ENCODE data around the gene MYLK4. TPM values are rescaled to one million over a fixed set of nuclear protein-coding genes. Genes with fewer than 3 reads are reported as not detected.
A peak's percentile ranks its signal among the peaks of the same experiment; 100 is the strongest.

Gene MYLK4
- total RNA-seq, 1 experiment from 2014 or later: 0.93 TPM

DNA sequence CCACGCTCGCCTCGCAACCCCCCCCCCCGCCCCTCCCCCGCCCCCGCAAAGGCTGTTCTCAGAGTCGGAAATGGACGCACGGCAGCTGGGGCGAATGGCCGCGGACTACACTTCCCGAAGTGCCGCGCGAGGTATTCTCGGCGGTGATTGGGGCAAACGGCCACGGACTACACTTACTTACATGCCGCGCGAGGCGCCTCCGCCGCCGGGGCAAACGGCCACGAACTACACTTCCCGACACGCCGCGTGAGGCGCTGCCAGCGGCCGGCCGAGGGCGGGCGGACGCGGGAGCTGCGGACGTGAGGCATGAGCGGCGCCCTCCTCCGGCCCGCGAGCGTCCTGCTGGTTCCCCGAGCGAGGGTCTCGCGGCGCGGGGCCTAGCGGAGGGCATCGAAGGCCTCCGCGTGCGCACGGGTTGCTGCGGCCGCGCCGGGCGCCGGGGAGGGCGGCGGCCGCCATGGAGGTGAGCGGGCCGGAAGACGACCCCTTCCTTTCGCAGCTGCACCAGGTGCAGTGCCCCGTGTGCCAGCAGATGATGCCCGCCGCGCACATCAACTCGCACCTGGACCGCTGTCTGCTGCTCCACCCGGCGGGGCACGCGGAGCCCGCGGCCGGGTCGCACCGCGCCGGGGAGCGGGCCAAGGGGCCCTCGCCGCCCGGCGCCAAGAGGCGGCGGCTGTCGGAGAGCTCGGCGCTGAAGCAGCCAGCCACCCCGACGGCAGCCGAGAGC is 14.6 kb upstream of the MYLK4 start, which contains the start of gene WRNIP1:
Gene WRNIP1 (plus strand): TSS at position 228 of the 730 bp plus-strand sequence. CDS start 230 bp downstream, at position 458.
- Mint-ChIP-seq H3K27ac (ENCODE audit: low read depth, unreplicated experiment) (peak within 1 kb of the TSS; percentile 98), H3K4me3 (ENCODE audit: unreplicated experiment) (peak within 1 kb of the TSS; percentile 71), H3K9me3 (ENCODE audit: unreplicated experiment) (no peaks in the 10 kb centered on the region), H3K36me3 (ENCODE audit: insufficient read depth, unreplicated experiment) (peaks cover 5% of the 10 kb centered on the region), H3K4me1 (ENCODE audit: insufficient read depth, unreplicated experiment) (peaks cover 24% of the 10 kb centered on the region), H3K27me3 (ENCODE audit: insufficient read depth, unreplicated experiment) (no peaks in the 10 kb centered on the region)
- intact Hi-C loops (cut with micrococcal nuclease): loop anchor here (1.0 to 2.0 kb wide), 2 partner anchors 27 to 75 kb away; partner anchors contain the start of gene SERPINB1
- TF ChIP-seq, protein P1, sequence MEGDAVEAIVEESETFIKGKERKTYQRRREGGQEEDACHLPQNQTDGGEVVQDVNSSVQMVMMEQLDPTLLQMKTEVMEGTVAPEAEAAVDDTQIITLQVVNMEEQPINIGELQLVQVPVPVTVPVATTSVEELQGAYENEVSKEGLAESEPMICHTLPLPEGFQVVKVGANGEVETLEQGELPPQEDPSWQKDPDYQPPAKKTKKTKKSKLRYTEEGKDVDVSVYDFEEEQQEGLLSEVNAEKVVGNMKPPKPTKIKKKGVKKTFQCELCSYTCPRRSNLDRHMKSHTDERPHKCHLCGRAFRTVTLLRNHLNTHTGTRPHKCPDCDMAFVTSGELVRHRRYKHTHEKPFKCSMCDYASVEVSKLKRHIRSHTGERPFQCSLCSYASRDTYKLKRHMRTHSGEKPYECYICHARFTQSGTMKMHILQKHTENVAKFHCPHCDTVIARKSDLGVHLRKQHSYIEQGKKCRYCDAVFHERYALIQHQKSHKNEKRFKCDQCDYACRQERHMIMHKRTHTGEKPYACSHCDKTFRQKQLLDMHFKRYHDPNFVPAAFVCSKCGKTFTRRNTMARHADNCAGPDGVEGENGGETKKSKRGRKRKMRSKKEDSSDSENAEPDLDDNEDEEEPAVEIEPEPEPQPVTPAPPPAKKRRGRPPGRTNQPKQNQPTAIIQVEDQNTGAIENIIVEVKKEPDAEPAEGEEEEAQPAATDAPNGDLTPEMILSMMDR (IDR thresholded peaks at IDR 0.05; ENCODE audit: unreplicated experiment): peak; percentile 43
- ChIA-PET CTCF (interaction anchor here (0.6 to 1.1 kb wide), 4 partner anchors 26 to 1157 kb away, joined by 3 to 6 read pairs (median 4); no protein-coding TSS in a partner anchor), POLR2A (interaction anchor here (0.6 to 5.1 kb wide), 26 partner anchors 8 to 1253 kb away, joined by 3 to 34 read pairs (median 4); partner anchors contain the start of genes FOXC1, SERPINB1 and SERPINB6)
- BruUV-seq (replicated peaks): no TSS peak
- DNase-seq (ENCODE audit: unreplicated experiment): peak; percentile 98

GRCh38 chr6:2764610-2765165 is 14.0 kb upstream of the MYLK4 start:
- Mint-ChIP-seq H3K4me3 (ENCODE audit: unreplicated experiment) (peak overlapping the region; percentile 71), H3K4me1 (ENCODE audit: insufficient read depth, unreplicated experiment) (peaks cover 24% of the 10 kb centered on the region), H3K27me3 (ENCODE audit: insufficient read depth, unreplicated experiment) (no peaks in the 10 kb centered on the region), H3K27ac (ENCODE audit: low read depth, unreplicated experiment) (peak overlapping the region; percentile 98), H3K9me3 (ENCODE audit: unreplicated experiment) (no peaks in the 10 kb centered on the region), H3K36me3 (ENCODE audit: insufficient read depth, unreplicated experiment) (no peaks in the 10 kb centered on the region)
- CTCF ChIA-PET: interaction anchor here (0.7 to 3.5 kb wide), 2 partner anchors 14 to 728 kb away, joined by 6 to 21 read pairs; partner anchors contain the start of gene MYLK4
- peak; percentile 72 for DNase-seq (ENCODE audit: unreplicated experiment)
- POLR2A ChIA-PET: interaction anchor here (0.6 to 5.1 kb wide), 19 partner anchors 9 to 297 kb away, joined by 3 to 34 read pairs (median 4); partner anchors contain the start of genes MYLK4 and SERPINB1
- BruUV-seq (replicated peaks): TSS peak; percentile 88
- TF ChIP-seq, protein P1 (IDR thresholded peaks at IDR 0.05; ENCODE audit: unreplicated experiment): no peak
- intact Hi-C loops (cut with micrococcal nuclease): loop anchor here (1.0 to 2.0 kb wide), 2 partner anchors 26 to 76 kb away; partner anchors contain the start of gene SERPINB1

DNA sequence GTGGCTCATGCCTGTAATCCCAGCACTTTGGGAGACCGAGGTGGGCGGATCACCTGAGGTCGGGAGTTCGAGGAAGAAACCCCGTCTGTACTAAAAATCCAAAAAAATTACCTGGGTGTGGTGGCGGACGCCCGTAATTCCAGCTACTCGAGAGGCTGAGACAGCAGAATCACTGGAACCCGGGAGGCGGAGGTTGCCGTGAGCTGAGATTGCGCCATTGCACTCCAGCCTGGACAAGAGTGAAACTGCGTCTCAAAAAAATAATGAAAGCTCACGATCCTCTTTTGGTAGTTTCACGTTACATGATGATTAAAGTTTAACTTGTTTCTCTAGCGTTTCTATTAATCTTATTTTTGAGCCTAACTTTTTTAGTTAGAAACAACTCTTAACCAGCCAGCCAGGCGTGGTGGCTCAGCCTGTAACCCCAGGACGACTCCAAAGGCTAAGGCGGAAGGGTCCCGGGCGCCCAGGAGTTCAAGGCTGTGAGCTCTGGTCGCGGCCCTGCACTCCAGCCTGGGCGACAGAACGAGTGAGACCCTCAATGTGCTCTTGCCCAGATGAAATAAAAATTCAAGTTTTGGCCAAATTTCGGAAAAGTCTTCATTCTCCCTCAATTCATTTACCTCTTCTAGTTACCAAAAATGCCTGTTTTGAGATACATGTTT is 13.3 kb upstream of the MYLK4 start:
- Mint-ChIP-seq H3K36me3 (ENCODE audit: insufficient read depth, unreplicated experiment) (no peaks in the 10 kb centered on the region), H3K4me1 (ENCODE audit: insufficient read depth, unreplicated experiment) (peaks cover 24% of the 10 kb centered on the region), H3K27ac (ENCODE audit: low read depth, unreplicated experiment) (peak overlapping the region; percentile 98), H3K4me3 (ENCODE audit: unreplicated experiment) (peak overlapping the region; percentile 71), H3K9me3 (ENCODE audit: unreplicated experiment) (no peaks in the 10 kb centered on the region), H3K27me3 (ENCODE audit: insufficient read depth, unreplicated experiment) (no peaks in the 10 kb centered on the region)
- intact Hi-C loops (cut with micrococcal nuclease): loop anchor here (2.0 kb wide), 1 partner anchor 77 kb away; the partner anchor contains the start of gene SERPINB1
- DNase-seq (ENCODE audit: unreplicated experiment): no peak
- ChIA-PET POLR2A (interaction anchor here (0.6 to 1.5 kb wide), 5 partner anchors 9 to 653 kb away, joined by 3 to 7 read pairs (median 3); partner anchors contain the start of gene MYLK4), CTCF (interaction anchor here (0.6 to 3.5 kb wide), 2 partner anchors 13 to 48 kb away, joined by 3 to 21 read pairs; partner anchors contain the start of gene MYLK4)
- no TSS peak for BruUV-seq (replicated peaks)
- TF ChIP-seq, protein P1 (IDR thresholded peaks at IDR 0.05; ENCODE audit: unreplicated experiment): no peak
